ENCODE measurements around the gene LHFPL3.

LHFPL3 gene

DNA sequence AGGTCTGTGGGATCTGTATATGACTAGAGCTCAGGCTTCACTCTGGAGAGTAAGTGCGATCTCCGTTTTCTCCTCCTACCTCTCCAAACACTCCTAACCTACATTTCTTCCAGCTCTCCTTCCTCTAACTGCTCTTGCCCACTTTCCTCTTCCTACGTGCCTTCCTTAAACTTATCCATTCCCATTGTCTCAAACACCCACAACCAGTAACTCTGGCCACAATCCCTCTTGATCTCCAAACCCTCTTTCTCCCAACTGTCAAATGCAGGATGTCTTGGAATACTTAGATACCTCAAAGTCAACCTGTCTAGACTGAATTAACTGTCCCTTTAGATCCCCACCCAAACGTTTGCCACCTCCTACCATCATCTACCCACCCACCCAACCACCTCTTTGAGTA, 471.9 kb downstream of the LHFPL3 start:
- TF ChIP-seq POLR2A (IDR thresholded peaks at IDR 0.05; ENCODE audit: extremely low read depth, insufficient read length) (no peak), MYC (IDR thresholded peaks at IDR 0.05; ENCODE audit: low read depth, low read length) (no peak)
- TF ChIP-seq, protein P1, sequence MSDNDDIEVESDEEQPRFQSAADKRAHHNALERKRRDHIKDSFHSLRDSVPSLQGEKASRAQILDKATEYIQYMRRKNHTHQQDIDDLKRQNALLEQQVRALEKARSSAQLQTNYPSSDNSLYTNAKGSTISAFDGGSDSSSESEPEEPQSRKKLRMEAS (IDR thresholded peaks at IDR 0.05; ENCODE audit: low read depth, low read length): no peak
- TF ChIP-seq, protein P2, sequence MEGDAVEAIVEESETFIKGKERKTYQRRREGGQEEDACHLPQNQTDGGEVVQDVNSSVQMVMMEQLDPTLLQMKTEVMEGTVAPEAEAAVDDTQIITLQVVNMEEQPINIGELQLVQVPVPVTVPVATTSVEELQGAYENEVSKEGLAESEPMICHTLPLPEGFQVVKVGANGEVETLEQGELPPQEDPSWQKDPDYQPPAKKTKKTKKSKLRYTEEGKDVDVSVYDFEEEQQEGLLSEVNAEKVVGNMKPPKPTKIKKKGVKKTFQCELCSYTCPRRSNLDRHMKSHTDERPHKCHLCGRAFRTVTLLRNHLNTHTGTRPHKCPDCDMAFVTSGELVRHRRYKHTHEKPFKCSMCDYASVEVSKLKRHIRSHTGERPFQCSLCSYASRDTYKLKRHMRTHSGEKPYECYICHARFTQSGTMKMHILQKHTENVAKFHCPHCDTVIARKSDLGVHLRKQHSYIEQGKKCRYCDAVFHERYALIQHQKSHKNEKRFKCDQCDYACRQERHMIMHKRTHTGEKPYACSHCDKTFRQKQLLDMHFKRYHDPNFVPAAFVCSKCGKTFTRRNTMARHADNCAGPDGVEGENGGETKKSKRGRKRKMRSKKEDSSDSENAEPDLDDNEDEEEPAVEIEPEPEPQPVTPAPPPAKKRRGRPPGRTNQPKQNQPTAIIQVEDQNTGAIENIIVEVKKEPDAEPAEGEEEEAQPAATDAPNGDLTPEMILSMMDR (IDR thresholded peaks at IDR 0.05; ENCODE audit: low read depth, low read length): no peak
- no peak for DNase-seq (ENCODE audit: low read depth)
- H3K4me3 ChIP-seq (ENCODE audit: low read depth, low read length): no peak overlapping the region

DNA sequence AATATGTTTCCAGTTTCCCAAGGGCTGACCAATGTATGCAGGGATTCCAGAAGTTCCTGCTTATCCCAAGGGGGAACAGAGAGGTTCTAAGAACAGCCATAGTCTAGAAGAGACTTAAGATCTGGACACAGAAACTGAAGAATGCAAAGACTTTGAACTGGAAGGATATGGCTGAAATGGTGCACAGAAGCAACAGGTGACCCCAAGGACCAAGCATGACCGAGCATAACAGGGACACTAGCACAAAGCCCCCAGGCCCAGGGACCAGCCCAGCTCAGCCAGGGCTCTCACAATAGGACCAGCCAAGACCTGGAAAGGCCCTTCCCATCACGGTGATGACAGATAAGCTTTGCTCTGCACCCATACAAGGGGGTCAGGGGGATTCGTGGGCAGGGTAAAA, 472.6 kb downstream of the LHFPL3 start:
- H3K4me3 ChIP-seq (ENCODE audit: low read depth, low read length): no peak overlapping the region
- TF ChIP-seq POLR2A (IDR thresholded peaks at IDR 0.05; ENCODE audit: extremely low read depth, insufficient read length): no peak
- TF ChIP-seq, protein P1 (IDR thresholded peaks at IDR 0.05; ENCODE audit: low read depth, low read length): no peak
- no peak for TF ChIP-seq MYC (IDR thresholded peaks at IDR 0.05; ENCODE audit: low read depth, low read length)
- TF ChIP-seq, protein P2 (IDR thresholded peaks at IDR 0.05; ENCODE audit: low read depth, low read length): no peak
- no peak for DNase-seq (ENCODE audit: low read depth)

DNA sequence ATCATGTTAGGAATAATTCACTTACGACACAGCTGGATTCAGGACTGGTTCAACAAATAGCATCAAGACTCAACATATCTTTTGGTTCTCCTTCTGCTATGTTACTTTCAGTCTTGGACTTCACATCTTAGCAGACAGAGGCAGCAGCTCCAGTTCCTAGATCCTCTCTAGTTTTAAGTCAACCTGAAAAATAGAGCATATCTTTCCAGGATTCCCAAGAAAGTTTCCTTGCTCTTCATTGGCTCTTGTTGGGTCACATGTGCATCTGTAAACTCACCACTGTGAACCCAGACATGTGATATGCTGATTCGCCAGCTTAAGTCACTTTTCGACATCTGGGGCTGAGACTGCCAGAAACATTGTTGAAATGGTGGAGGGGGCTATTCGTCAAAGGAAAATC, 475.5 kb downstream of the LHFPL3 start:
- no peak for DNase-seq (ENCODE audit: low read depth)
- no peak overlapping the region for H3K4me3 ChIP-seq (ENCODE audit: low read depth, low read length)
- TF ChIP-seq, protein P2 (IDR thresholded peaks at IDR 0.05; ENCODE audit: low read depth, low read length): no peak
- no peak for TF ChIP-seq POLR2A (IDR thresholded peaks at IDR 0.05; ENCODE audit: extremely low read depth, insufficient read length)
- no peak for TF ChIP-seq MYC (IDR thresholded peaks at IDR 0.05; ENCODE audit: low read depth, low read length)
- TF ChIP-seq, protein P1 (IDR thresholded peaks at IDR 0.05; ENCODE audit: low read depth, low read length): no peak

DNA sequence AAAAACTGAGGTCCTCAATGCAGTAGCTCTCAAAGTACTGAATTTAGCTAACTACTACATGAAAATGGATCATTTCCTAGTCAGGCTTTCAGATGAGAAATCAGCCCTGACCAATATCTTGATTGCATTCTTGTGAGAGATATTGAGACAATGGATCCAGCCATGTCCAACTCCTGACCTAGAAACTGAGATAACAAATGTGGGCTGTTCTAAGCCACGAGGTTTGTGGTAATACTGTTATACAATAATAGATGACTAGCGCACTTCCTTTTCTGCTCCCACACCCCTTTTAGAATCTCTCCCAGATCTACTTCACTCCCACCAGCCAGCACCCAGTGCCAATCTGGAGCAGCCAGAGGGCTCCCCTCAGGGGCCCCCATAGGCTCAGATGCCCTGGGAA, 476.3 kb downstream of the LHFPL3 start:
- H3K4me3 ChIP-seq (ENCODE audit: low read depth, low read length): no peak overlapping the region
- TF ChIP-seq, protein P1 (IDR thresholded peaks at IDR 0.05; ENCODE audit: low read depth, low read length): no peak
- TF ChIP-seq POLR2A (IDR thresholded peaks at IDR 0.05; ENCODE audit: extremely low read depth, insufficient read length) (no peak), MYC (IDR thresholded peaks at IDR 0.05; ENCODE audit: low read depth, low read length) (no peak)
- TF ChIP-seq, protein P2 (IDR thresholded peaks at IDR 0.05; ENCODE audit: low read depth, low read length): no peak
- peak; percentile 6 for DNase-seq (ENCODE audit: low read depth)

DNA sequence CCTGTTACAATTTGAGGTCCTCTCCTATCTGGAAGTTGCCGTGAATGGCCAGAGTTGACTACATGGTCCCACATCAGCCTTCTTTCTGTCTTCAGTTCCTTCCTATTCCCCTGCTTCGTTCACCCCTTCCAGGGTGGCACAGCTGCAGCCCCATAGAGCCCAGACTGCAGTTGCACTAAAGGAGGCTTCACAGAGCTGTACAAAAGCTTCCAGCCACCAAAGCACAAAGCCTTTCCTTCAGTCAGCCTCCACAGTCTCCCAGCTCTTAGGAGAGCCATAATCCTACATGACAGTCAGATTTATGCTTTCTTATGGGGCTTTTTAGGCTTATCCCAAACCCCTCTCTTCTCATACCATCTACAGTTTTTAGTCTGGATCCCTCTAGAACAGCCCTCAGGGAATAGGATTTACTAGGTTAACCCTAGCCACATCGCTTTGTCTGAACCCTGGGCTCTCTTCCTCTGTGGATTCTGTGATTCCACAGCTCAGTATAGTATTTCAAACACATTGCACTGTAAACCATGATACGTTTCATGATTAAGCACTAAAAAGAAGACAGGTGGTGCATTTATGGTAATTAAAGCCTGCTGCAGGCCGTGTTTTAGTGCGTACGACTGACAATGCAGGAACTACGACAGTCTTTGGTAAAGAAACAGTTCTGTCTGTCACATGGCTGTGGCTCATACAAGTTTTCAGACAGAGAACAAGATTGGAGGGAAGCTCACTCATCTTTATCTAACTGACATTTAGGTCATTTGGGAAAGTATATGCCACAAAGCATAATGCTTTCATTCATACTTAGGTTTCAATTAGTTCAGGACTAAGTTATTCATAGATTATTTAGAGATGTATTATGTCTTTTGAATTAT, 477.3 kb downstream of the LHFPL3 start:
- DNase-seq (ENCODE audit: low read depth): no peak
- TF ChIP-seq, protein P2 (IDR thresholded peaks at IDR 0.05; ENCODE audit: low read depth, low read length): no peak
- TF ChIP-seq MYC (IDR thresholded peaks at IDR 0.05; ENCODE audit: low read depth, low read length) (no peak), POLR2A (IDR thresholded peaks at IDR 0.05; ENCODE audit: extremely low read depth, insufficient read length) (no peak)
- TF ChIP-seq, protein P1 (IDR thresholded peaks at IDR 0.05; ENCODE audit: low read depth, low read length): no peak
- no peak overlapping the region for H3K4me3 ChIP-seq (ENCODE audit: low read depth, low read length)
